ENCODE data around the gene NANOS2.
"Not testable (repeated sequence)": the region's sequence is repeated elsewhere in the genome, so short reads cannot be mapped to it uniquely, and the experiment has no call there.

Gene NANOS2

DNA sequence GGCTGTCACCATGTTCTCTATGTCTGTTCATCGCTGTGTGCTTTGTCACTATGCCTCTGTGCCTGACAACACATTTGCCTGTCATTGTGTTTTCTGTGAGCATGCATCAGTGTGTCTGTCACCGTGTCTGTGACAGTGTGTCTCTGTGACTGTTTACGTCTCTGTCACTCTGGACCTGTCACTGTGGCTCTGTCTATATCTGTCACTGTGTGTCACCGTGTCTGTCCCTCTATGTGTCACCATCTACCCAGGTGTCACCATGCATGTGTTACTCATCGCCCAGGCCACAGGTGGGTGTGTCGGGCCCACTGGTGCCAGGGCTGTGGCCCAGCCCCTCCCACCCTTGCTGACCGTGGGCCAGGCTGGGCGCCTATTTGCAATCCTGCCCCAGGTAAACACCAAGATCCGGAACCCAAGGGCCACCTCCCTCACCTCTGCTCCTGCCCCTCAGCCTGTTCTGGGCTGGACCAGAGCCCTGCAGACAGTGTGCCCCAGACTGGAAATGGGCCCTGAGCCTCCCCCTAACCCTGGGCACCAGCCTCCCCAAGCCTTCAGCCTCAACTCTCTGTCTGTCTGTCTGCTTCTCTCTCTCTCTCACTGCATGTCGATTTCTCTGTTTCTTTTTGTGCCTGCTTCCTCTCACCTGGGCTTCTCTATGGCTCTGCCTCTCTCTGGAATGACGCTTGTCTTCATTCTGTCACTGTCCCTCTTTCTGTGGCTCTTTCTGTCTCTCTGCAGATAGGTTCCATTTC, 36.4 kb downstream of the NANOS2 start:
- H3K27ac ChIP-seq, result peak overlapping the region; percentile 53
- TF ChIP-seq, protein P1, sequence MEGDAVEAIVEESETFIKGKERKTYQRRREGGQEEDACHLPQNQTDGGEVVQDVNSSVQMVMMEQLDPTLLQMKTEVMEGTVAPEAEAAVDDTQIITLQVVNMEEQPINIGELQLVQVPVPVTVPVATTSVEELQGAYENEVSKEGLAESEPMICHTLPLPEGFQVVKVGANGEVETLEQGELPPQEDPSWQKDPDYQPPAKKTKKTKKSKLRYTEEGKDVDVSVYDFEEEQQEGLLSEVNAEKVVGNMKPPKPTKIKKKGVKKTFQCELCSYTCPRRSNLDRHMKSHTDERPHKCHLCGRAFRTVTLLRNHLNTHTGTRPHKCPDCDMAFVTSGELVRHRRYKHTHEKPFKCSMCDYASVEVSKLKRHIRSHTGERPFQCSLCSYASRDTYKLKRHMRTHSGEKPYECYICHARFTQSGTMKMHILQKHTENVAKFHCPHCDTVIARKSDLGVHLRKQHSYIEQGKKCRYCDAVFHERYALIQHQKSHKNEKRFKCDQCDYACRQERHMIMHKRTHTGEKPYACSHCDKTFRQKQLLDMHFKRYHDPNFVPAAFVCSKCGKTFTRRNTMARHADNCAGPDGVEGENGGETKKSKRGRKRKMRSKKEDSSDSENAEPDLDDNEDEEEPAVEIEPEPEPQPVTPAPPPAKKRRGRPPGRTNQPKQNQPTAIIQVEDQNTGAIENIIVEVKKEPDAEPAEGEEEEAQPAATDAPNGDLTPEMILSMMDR (conservative IDR thresholded peaks at IDR 0.05), result no peak

DNA sequence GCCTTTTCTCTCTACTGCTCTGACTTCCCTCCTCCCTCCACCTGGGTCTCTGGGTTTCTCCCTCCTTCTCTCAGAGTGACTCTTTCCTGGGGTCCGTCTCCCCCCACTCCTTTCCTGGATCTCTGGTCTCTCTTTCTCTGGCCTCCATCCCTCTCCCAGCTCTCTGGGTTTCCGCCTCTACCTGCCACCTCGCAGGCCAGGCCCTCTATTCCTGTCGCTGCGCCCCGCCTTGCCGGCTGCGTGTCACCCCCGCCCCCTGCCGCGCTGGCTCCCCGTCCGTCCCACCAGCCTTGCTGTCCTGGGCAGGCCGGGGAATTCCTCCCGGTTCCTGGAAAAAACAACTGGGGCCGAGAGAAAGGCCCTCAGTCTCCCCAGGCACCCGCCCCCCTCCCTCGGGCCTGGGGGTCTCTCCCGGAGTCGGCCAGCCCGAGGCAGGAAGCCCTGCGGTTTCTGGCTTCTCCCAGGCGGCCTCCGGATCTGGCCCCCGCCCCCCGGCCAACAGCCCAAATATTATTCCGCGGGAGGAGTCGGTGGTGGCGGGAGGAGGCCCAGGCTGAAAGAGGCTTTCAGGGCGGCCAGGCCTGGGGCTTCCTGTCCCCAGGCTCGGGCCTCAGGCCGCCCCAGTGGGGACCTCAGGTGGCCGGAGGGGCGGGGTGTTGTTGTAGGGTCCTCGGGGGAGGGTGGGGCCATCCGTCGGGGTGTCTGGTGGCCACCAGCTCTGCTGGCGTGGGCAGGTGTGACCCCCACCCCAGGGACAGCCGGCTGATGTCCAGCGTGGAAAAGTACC, 38.0 kb downstream of the NANOS2 start:
- H3K27ac ChIP-seq, result no peak overlapping the region
- TF ChIP-seq, protein P1 (conservative IDR thresholded peaks at IDR 0.05), result no peak

- TF ChIP-seq, protein P1 (conservative IDR thresholded peaks at IDR 0.05), result no peak
- H3K27ac ChIP-seq, result no peak overlapping the region
Observed at GRCh38 chr19:45876161-45876410, 38.5 kb downstream of the NANOS2 start.

- no peak overlapping the region for H3K27ac ChIP-seq
- TF ChIP-seq, protein P1 (conservative IDR thresholded peaks at IDR 0.05), result no peak
Observed at GRCh38 chr19:45874620-45874966, 40.0 kb downstream of the NANOS2 start.

DNA sequence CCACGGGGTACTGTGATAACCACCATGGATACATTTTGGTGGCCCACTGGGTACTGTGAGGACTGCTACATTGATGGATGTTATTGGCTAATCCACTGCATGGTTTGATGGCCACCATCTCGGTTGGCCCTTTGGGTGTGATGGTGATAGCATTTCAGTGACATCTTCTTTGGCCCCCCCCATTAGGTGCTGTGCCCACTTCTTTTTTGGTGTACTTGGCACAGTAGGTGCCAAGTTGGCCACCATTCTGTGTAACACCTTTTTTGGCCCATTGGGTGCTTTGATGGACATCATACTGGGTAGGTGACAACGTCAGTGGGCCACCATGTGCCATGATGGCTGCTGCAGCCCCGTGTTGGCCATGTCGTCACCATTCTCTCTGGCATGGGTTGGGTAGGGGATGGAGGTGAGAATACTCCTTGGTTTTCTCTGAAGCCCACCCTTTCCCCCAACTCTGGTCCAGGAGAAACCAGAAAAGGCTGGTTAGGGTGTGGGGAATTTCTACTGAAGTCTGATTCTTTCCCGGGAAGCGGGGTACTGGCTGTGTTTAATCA, 41.3 kb downstream of the NANOS2 start:
- TF ChIP-seq, protein P1 (conservative IDR thresholded peaks at IDR 0.05), result no peak

GRCh38 chr19:45872095-45872919, 42.3 kb downstream of the NANOS2 start:
- TF ChIP-seq, protein P1 (conservative IDR thresholded peaks at IDR 0.05), result no peak
- H3K27ac ChIP-seq, result no peak overlapping the region

More for the DNA sequence above, 41.3 kb downstream of the NANOS2 start:
- H3K27ac ChIP-seq, result no peak overlapping the region

- no peak overlapping the region for H3K27ac ChIP-seq
- TF ChIP-seq, protein P1 (conservative IDR thresholded peaks at IDR 0.05), result no peak
Observed at GRCh38 chr19:45870798-45871197, 43.8 kb downstream of the NANOS2 start.

DNA sequence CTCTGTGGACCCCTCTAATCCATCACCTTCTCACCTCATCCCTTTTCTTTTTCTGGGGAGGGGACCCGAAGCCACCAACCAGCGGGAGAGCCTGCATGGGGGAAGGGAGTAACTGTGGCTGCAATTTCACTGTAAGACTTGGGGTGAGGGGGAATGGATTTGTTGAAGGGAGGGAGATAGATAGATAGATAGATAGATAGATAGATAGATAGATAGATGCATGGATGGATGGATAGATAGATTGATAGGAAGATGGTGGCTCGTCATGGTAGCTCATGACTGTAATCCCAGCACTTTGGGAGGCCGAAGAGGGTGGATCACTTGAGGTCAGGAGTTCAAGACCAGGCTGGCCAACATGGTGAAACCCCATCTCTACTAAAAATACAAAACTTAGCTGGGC, 47.3 kb downstream of the NANOS2 start:
- not testable (repeated sequence) for H3K27ac ChIP-seq
